B cell (primary cell): Measurements from ENCODE around the gene THSD7A. TPM values are rescaled to one million over a fixed set of nuclear protein-coding genes. Genes with fewer than 3 reads are reported as not detected.

Experiments used
- ATAC-seq: fragments of 200-7000 bp; cut with Tn5 transposase; one replicate; pipeline ENCODE4 v1.10.0; 2021; ENCODE audit warnings: low read depth, mild to moderate bottlenecking, moderate number of reproducible peaks, moderate library complexity
- CTCF ChIA-PET: fragments of 350-600 bp; sonication (Branson Sonifier 250); formaldehyde crosslinking; loops from one replicate; lab custom pipeline; 2021; ENCODE audit warnings: antibody characterized with exemption, inconsistent platforms; lab: Charles Lee
- POLR2A ChIA-PET: fragments of 350-600 bp; sonication (Branson Sonifier 250); formaldehyde crosslinking; loops from one replicate; lab custom pipeline; 2021; ENCODE audit warnings: antibody characterized with exemption; lab: Charles Lee
- DNase-seq: peaks from one replicate; pipeline ENCODE4 v3.0.0; 2013
- H2AFZ ChIP-seq: 2 replicates; pipeline ENCODE4 v1.6.1; 2012; ENCODE audit warnings: mild to moderate bottlenecking, low read depth, low read length; ENCODE audit not compliant: insufficient read depth, poor library complexity, severe bottlenecking
- H3K27ac ChIP-seq, 2 donors: 1 replicate in 1 of 2; 2 replicates in 1 of 2; pipeline ENCODE4 v1.5.1; 2012 to 2013; ENCODE audit warnings: low read length in 2 of 2, mild to moderate bottlenecking in 2 of 2, moderate library complexity in 1 of 2
- H3K27me3 ChIP-seq, 4 experiments: fragments of 200-600 bp in 1 of 4; sonication (generic) in 1 of 4; replicated peaks in 1 of 4; 1 replicate in 2 of 4; 2 replicates in 2 of 4; pipeline versions ENCODE4 v1.6.1 to v1.7.0; 2013 to 2016; ENCODE audit warnings: low read length in 3 of 4, mild to moderate bottlenecking in 2 of 4, mixed read lengths in 1 of 4, moderate library complexity in 1 of 4; ENCODE audit not compliant: insufficient read depth in 4 of 4, control insufficient read depth in 3 of 4; ENCODE audit errors: control extremely low read depth in 1 of 4
- H3K36me3 ChIP-seq, 2 experiments: replicated peaks in 1 of 2; 1 replicate in 1 of 2; 2 replicates in 1 of 2; pipeline versions ENCODE4 v1.6.1 to v1.7.1; 2013; ENCODE audit warnings: low read length in 1 of 2; ENCODE audit not compliant: insufficient read depth in 2 of 2, control insufficient read depth in 1 of 2; ENCODE audit errors: control extremely low read depth in 1 of 2, extremely low read depth in 1 of 2
- H3K4me1 ChIP-seq, 2 donors: fragments of 200-600 bp in 1 of 2; sonication (generic) in 1 of 2; 1 replicate in 1 of 2; 2 replicates in 1 of 2; pipeline versions ENCODE4 v1.5.1 to v1.6.1; 2013 to 2017; ENCODE audit warnings: low read length in 2 of 2; ENCODE audit not compliant: control insufficient read depth in 2 of 2, insufficient read depth in 2 of 2
- H3K4me2 ChIP-seq: replicated peaks from 2 replicates; pipeline ENCODE3; 2012; ENCODE audit warnings: mild to moderate bottlenecking, low read depth, low read length; ENCODE audit not compliant: poor library complexity, severe bottlenecking
- H3K4me3 ChIP-seq, 5 experiments: fragments of 200-600 bp in 1 of 5; sonication (generic) in 1 of 5; 1 replicate in 3 of 5; 2 replicates in 2 of 5; pipeline versions ENCODE4 v1.5.1 to v1.7.0; 2011 to 2016; ENCODE audit warnings: low read length in 4 of 5, mild to moderate bottlenecking in 4 of 5, low read depth in 2 of 5, control low read depth in 1 of 5, moderate library complexity in 1 of 5; ENCODE audit not compliant: insufficient read depth in 1 of 5; ENCODE audit errors: control extremely low read depth in 1 of 5, extremely low read depth in 1 of 5
- H3K79me2 ChIP-seq: fragments of 200-600 bp; sonication (generic); one replicate; pipeline ENCODE4 v1.6.0; 2016; ENCODE audit warnings: low read length; ENCODE audit not compliant: control insufficient read depth, insufficient read depth
- H3K9ac ChIP-seq: fragments of 200-600 bp; sonication (generic); 2 replicates; pipeline ENCODE4 v1.6.1; 2017; ENCODE audit warnings: mild to moderate bottlenecking, low read length, moderate library complexity
- H3K9me3 ChIP-seq, 3 donors: one replicate each; pipeline versions ENCODE4 v1.6.1 to v1.7.1; 2013; ENCODE audit warnings: low read length in 2 of 3; ENCODE audit not compliant: control insufficient read depth in 2 of 3, insufficient read depth in 1 of 3; ENCODE audit errors: control extremely low read depth in 1 of 3
- H4K20me1 ChIP-seq: 2 replicates; pipeline ENCODE4 v1.6.0; 2012; ENCODE audit warnings: mild to moderate bottlenecking, low read length; ENCODE audit not compliant: insufficient read depth, control insufficient read depth, poor library complexity, severe bottlenecking
- H3K27ac Mint-ChIP-seq: one replicate; pipeline ENCODE4 v1.8.0; 2021; ENCODE audit warnings: mixed read lengths
- H3K27me3 Mint-ChIP-seq: one replicate; pipeline ENCODE4 v1.8.0; 2021; ENCODE audit warnings: mixed read lengths
- H3K4me1 Mint-ChIP-seq: one replicate; pipeline ENCODE4 v1.8.0; 2021; ENCODE audit warnings: mixed read lengths
- H3K4me3 Mint-ChIP-seq: one replicate; pipeline ENCODE4 v1.8.0; 2021; ENCODE audit warnings: mixed read lengths
- H3K9me3 Mint-ChIP-seq: one replicate; pipeline ENCODE4 v1.8.0; 2022; ENCODE audit warnings: mixed read lengths; ENCODE audit not compliant: insufficient read depth
- EZH2 ChIP-seq: IDR thresholded peaks from 2 replicates; pipeline ENCODE4 v1.6.1; 2012; ENCODE audit warnings: borderline replicate concordance, low read depth, mild to moderate bottlenecking, moderate library complexity, low read length; ENCODE audit not compliant: insufficient read depth, poor library complexity, severe bottlenecking
- WGBS: methylation state at CpG from one replicate; pipeline ENCODE4 v1.1.5; 2013; ENCODE audit warnings: missing lambda C conversion rate; ENCODE audit not compliant: insufficient coverage; 5-methylcytosine and 5-hydroxymethylcytosine counted together
- intact Hi-C: fragments of 100-400 bp; cut with micrococcal nuclease; formaldehyde crosslinking; loops from one replicate; pipeline ENCODE4 v1.10.0; 2022
- polyA plus RNA-seq: library from polyadenylated mRNA; depleted of rRNA; stranded (reverse); fragments of >200 nt; gene quantifications from 2 replicates; pipeline ENCODE4 v1.2.3, GENCODE V29; 2012
- total RNA-seq, 2 donors: library from RNA; stranded (reverse); fragments of 120-200 nt in 1 of 2; gene quantifications; 1 replicate in 1 of 2; 2 replicates in 1 of 2; pipeline versions ENCODE4 v1.2.3 to v1.2.4, GENCODE V29; 2013 to 2022
- TF ChIP-seq, protein P1 (sequence below): fragments of 200-600 bp; IDR thresholded peaks from one replicate; pipeline ENCODE4 v1.8.0; 2022; ENCODE audit warnings: antibody characterized with exemption, mild to moderate bottlenecking

THSD7A gene
- total and polyA plus RNA-seq, 2 donors (not counting 1 experiment from before 2014, with no cell fraction given), result not detected

DNA sequence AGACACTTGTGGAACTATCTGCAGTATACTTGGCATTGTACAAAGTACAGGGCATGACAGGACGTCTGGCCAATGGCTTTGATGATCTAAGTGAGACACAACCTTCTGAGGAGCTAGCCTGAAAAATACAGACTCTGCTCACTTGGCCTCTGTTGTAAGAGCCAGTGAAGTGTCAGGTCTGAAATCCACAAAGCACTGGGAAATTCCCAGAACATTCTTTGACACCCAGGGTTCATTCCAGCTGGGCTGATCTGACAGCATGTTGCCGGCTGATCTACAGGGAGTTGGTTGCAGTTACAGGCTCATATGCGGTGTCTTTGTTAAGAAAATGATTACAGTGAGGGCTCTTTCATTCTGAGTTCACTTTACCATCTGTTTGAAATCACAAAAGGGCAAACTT, 503.7 kb downstream of the THSD7A start:
- intact Hi-C loops, result no loop called here
- no peak overlapping the region for H3K4me2 ChIP-seq
- TF ChIP-seq EZH2, result no peak
- TF ChIP-seq, protein P1, sequence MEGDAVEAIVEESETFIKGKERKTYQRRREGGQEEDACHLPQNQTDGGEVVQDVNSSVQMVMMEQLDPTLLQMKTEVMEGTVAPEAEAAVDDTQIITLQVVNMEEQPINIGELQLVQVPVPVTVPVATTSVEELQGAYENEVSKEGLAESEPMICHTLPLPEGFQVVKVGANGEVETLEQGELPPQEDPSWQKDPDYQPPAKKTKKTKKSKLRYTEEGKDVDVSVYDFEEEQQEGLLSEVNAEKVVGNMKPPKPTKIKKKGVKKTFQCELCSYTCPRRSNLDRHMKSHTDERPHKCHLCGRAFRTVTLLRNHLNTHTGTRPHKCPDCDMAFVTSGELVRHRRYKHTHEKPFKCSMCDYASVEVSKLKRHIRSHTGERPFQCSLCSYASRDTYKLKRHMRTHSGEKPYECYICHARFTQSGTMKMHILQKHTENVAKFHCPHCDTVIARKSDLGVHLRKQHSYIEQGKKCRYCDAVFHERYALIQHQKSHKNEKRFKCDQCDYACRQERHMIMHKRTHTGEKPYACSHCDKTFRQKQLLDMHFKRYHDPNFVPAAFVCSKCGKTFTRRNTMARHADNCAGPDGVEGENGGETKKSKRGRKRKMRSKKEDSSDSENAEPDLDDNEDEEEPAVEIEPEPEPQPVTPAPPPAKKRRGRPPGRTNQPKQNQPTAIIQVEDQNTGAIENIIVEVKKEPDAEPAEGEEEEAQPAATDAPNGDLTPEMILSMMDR, result no peak
- H3K27ac Mint-ChIP-seq, result no peak overlapping the region
- H3K27me3 Mint-ChIP-seq, result no peaks in the 10 kb centered on the region
- no peaks in the 10 kb centered on the region for H3K4me1 ChIP-seq
- no peak overlapping the region for H3K4me3 Mint-ChIP-seq
- no peaks in the 10 kb centered on the region for H4K20me1 ChIP-seq
- no peaks in the 10 kb centered on the region for H3K79me2 ChIP-seq
- ChIA-PET CTCF (interaction anchor here (1.5 kb wide), 1 partner anchor 15 kb away, joined by 4 read pairs; no protein-coding TSS in a partner anchor), POLR2A (no interaction called here)
- 90% methylated on average over 1 of the region's 3 CpGs for WGBS
- H3K9ac ChIP-seq, result no peak overlapping the region
- no peak for DNase-seq
- no peak overlapping the region for H3K4me3 ChIP-seq
- peaks cover 1% of the 10 kb centered on the region for H3K4me1 Mint-ChIP-seq
- ATAC-seq, result no peak
- H2AFZ ChIP-seq, result no peak overlapping the region
- H3K9me3 ChIP-seq, result no peaks in the 10 kb centered on the region
- H3K27me3 ChIP-seq, result no peaks in the 10 kb centered on the region
- H3K9me3 Mint-ChIP-seq, result no peaks in the 10 kb centered on the region
- no peak overlapping the region for H3K27ac ChIP-seq
- no peaks in the 10 kb centered on the region for H3K36me3 ChIP-seq

DNA sequence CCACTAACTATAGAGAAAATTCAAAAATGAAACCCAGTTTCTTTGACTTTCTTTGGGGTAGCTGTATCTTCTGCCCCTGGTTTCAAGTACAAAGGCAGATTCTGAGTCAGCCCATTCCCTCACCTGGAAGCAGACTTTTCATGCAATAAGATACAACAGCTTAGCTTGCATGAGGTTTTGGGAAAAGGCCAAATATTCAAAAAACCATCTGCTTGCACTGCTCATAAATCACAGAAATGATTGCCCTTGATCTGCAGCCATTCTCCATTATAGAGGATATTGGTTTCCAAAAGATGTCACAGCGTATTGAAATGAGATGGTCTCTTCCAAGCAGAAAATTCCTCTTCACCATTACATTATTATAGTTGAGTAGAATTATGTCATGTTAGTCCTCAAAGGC, 504.4 kb downstream of the THSD7A start:
- ChIA-PET POLR2A (no interaction called here), CTCF (no interaction called here)
- H3K4me3 ChIP-seq, result no peak overlapping the region
- ATAC-seq (no peak), DNase-seq (no peak)
- Mint-ChIP-seq H3K27ac (no peak overlapping the region), H3K4me1 (peaks cover 1% of the 10 kb centered on the region), H3K9me3 (no peaks in the 10 kb centered on the region), H3K27me3 (no peaks in the 10 kb centered on the region), H3K4me3 (no peak overlapping the region)
- no peak overlapping the region for H3K27ac ChIP-seq
- no peak overlapping the region for H3K4me2 ChIP-seq
- intact Hi-C loops, result no loop called here
- H3K4me1 ChIP-seq, result no peaks in the 10 kb centered on the region
- H3K79me2 ChIP-seq, result no peaks in the 10 kb centered on the region
- no peak overlapping the region for H3K9ac ChIP-seq
- no peaks in the 10 kb centered on the region for H4K20me1 ChIP-seq
- H2AFZ ChIP-seq, result no peak overlapping the region
- H3K36me3 ChIP-seq, result no peaks in the 10 kb centered on the region
- no CpG with 5 or more reads among the region's 1 CpG for WGBS
- no peaks in the 10 kb centered on the region for H3K9me3 ChIP-seq
- TF ChIP-seq, protein P1, result no peak
- no peak for TF ChIP-seq EZH2
- H3K27me3 ChIP-seq, result no peaks in the 10 kb centered on the region
